Transverse colon (tissue), 4 donors: ENCODE results near the gene CCBE1.

Experiments
- EP300 ChIP-seq: sonication (generic); formaldehyde crosslinking; IDR thresholded peaks from one replicate; pipeline ENCODE4 v1.6.1; 2017; ENCODE audit warnings: antibody characterized with exemption, low read depth
- POLR2A ChIP-seq: fragments of 450-650 bp; IDR thresholded peaks from one replicate; pipeline ENCODE4 v1.6.1; 2016; ENCODE audit warnings: antibody characterized with exemption, mild to moderate bottlenecking, moderate library complexity
- POLR2AphosphoS5 ChIP-seq, 3 donors: sonication (generic); formaldehyde crosslinking; IDR thresholded peaks; one replicate each; pipeline ENCODE4 v1.6.1; 2016; ENCODE audit warnings: antibody characterized with exemption in 3 of 3
- TF ChIP-seq, protein P1 (sequence below), 5 experiments: fragments of 200-600 bp in 3 of 5; fragments of 450-650 bp in 2 of 5; sonication (generic) in 3 of 5; IDR thresholded peaks; 1 replicate in 2 of 5; 2 replicates in 3 of 5; pipeline ENCODE4 v1.5.1; 2016 to 2017; ENCODE audit warnings: antibody characterized with exemption in 5 of 5, inconsistent platforms in 3 of 5, mild to moderate bottlenecking in 2 of 5, moderate library complexity in 1 of 5

DNA sequence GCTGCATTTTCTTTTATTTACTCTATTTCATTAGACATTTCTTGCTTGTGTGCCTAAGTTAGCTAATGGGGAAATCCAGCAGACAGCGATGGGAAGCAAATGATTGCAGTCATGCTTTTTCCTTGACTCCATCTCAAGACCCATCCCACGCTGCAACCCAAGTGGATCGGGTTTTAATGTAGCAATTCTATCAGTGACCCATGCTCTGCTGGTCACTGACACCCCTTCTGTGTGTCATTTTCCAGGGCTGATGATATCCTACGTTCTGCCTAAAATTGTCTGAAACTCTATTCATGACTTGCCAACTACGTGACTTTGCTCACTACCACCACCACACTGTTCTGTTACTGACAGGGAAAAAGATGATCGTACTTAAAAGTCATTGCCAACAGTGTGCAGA, 129.8 kb downstream of the CCBE1 start:
- TF ChIP-seq POLR2AphosphoS5 (IDR thresholded peaks at IDR 0.05) (no peak), POLR2A (no peak), EP300 (no peak)
- TF ChIP-seq, protein P1, sequence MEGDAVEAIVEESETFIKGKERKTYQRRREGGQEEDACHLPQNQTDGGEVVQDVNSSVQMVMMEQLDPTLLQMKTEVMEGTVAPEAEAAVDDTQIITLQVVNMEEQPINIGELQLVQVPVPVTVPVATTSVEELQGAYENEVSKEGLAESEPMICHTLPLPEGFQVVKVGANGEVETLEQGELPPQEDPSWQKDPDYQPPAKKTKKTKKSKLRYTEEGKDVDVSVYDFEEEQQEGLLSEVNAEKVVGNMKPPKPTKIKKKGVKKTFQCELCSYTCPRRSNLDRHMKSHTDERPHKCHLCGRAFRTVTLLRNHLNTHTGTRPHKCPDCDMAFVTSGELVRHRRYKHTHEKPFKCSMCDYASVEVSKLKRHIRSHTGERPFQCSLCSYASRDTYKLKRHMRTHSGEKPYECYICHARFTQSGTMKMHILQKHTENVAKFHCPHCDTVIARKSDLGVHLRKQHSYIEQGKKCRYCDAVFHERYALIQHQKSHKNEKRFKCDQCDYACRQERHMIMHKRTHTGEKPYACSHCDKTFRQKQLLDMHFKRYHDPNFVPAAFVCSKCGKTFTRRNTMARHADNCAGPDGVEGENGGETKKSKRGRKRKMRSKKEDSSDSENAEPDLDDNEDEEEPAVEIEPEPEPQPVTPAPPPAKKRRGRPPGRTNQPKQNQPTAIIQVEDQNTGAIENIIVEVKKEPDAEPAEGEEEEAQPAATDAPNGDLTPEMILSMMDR (IDR thresholded peaks at IDR 0.05): no peak
